DMS53 treated with DMSO at 0.1 percent for 48 hours (cell line): ENCODE data around the gene MRPS18A.
A peak's percentile ranks its signal among the peaks of the same experiment; 100 is the strongest.
"Not testable (repeated sequence)": the region's sequence is repeated elsewhere in the genome, so short reads cannot be mapped to it uniquely, and the experiment has no call there.

ENCODE experiments used
- DNase-seq: peaks from one replicate; lab custom pipeline; 2025; ENCODE audit not compliant: unreplicated experiment; lab: John Stamatoyannopoulos, UW

MRPS18A gene

GRCh38 chr6:43671801-43672690 is 15.5 kb downstream of the MRPS18A start:
- no peak for DNase-seq

- DNase-seq, result no peak
Observed at GRCh38 chr6:43671011-43671800, 16.4 kb downstream of the MRPS18A start.

GRCh38 chr6:43670623-43670986 is 17.0 kb downstream of the MRPS18A start:
- DNase-seq, result no peak

- DNase-seq, result no peak
Observed at GRCh38 chr6:43669922-43670622, 17.5 kb downstream of the MRPS18A start.

- DNase-seq, result no peak
Observed at GRCh38 chr6:43669050-43669921, 18.3 kb downstream of the MRPS18A start.

GRCh38 chr6:43668151-43669028 is 19.2 kb downstream of the MRPS18A start:
- peak; percentile 72 for DNase-seq

- DNase-seq, result peak; percentile 61
Observed at GRCh38 chr6:43667245-43668150, 20.1 kb downstream of the MRPS18A start.

- no peak for DNase-seq
Observed at GRCh38 chr6:43666196-43666920, 21.2 kb downstream of the MRPS18A start.

- no peak for DNase-seq
Observed at GRCh38 chr6:43665376-43665775, 22.2 kb downstream of the MRPS18A start.

- DNase-seq, result not testable (repeated sequence)
Observed at GRCh38 chr6:43662948-43663347, 24.6 kb downstream of the MRPS18A start.

GRCh38 chr6:43658161-43658560 is 29.4 kb downstream of the MRPS18A start:
- DNase-seq, result no peak

GRCh38 chr6:43657221-43657802 is 30.3 kb downstream of the MRPS18A start:
- no peak for DNase-seq

- not testable (repeated sequence) for DNase-seq
Observed at GRCh38 chr6:43652822-43653221, 34.8 kb downstream of the MRPS18A start.

GRCh38 chr6:43648248-43648647 is 39.3 kb downstream of the MRPS18A start:
- DNase-seq, result no peak

GRCh38 chr6:43647613-43648012 is 40.0 kb downstream of the MRPS18A start:
- DNase-seq, result no peak

GRCh38 chr6:43645613-43645964 is 42.0 kb downstream of the MRPS18A start:
- peak; percentile 51 for DNase-seq

- peak; percentile 51 for DNase-seq
Observed at GRCh38 chr6:43644940-43645612, 42.5 kb downstream of the MRPS18A start, which contains the start of gene RSPH9. Gene RSPH9 (plus strand): TSS chr6:43645036. CDS start chr6:43645099, 63 bp downstream.
